Activated CD8-positive, alpha-beta memory T cell treated with anti-CD3 and anti-CD28 coated beads, Interleukin-2, amount 10 ng/mL, durations not matched to agents 7 days and 5 days (primary cell): ENCODE data around the gene IGF2BP3. TPM values are rescaled to one million over a fixed set of nuclear protein-coding genes. Genes with fewer than 3 reads are reported as not detected.
"Not testable (repeated sequence)": the region's sequence is repeated elsewhere in the genome, so short reads cannot be mapped to it uniquely, and the experiment has no call there.

Experiments
- ATAC-seq: fragments of 150-1000 bp; cut with Tn5 transposase; one replicate; pipeline ENCODE4 v1.10.0; 2021; ENCODE audit warnings: moderate library complexity
- CTCF ChIA-PET: fragments of 350-600 bp; sonication (Branson Sonifier 250); formaldehyde crosslinking; loops from one replicate; lab custom pipeline; 2021; ENCODE audit warnings: antibody characterized with exemption; lab: Charles Lee
- DNase-seq: peaks from one replicate; pipeline ENCODE4 v3.0.0-alpha.2; 2020
- H3K27ac Mint-ChIP-seq: one replicate; pipeline ENCODE4 v1.8.0; 2021; ENCODE audit warnings: mild to moderate bottlenecking, mixed read lengths
- H3K27me3 Mint-ChIP-seq: one replicate; pipeline ENCODE4 v1.8.0; 2021; ENCODE audit warnings: mixed read lengths
- H3K36me3 Mint-ChIP-seq: one replicate; pipeline ENCODE4 v1.8.0; 2021; ENCODE audit warnings: mild to moderate bottlenecking, mixed read lengths
- H3K4me1 Mint-ChIP-seq: one replicate; pipeline ENCODE4 v1.8.0; 2021; ENCODE audit warnings: mixed read lengths
- H3K4me3 Mint-ChIP-seq: one replicate; pipeline ENCODE4 v1.8.0; 2021; ENCODE audit warnings: mild to moderate bottlenecking, moderate library complexity, mixed read lengths
- H3K9me3 Mint-ChIP-seq: one replicate; pipeline ENCODE4 v1.8.0; 2022; ENCODE audit warnings: low read depth, mixed read lengths
- total RNA-seq, 2 experiments: library from RNA; stranded (reverse); gene quantifications; one replicate each; pipeline ENCODE4 v1.2.3, GENCODE V29; 2021

The IGF2BP3 gene
- 1 to 10 TPM in 1 of 2 experiments, under 1 TPM in 1; 0.84 to 1.3 TPM for total RNA-seq

DNA sequence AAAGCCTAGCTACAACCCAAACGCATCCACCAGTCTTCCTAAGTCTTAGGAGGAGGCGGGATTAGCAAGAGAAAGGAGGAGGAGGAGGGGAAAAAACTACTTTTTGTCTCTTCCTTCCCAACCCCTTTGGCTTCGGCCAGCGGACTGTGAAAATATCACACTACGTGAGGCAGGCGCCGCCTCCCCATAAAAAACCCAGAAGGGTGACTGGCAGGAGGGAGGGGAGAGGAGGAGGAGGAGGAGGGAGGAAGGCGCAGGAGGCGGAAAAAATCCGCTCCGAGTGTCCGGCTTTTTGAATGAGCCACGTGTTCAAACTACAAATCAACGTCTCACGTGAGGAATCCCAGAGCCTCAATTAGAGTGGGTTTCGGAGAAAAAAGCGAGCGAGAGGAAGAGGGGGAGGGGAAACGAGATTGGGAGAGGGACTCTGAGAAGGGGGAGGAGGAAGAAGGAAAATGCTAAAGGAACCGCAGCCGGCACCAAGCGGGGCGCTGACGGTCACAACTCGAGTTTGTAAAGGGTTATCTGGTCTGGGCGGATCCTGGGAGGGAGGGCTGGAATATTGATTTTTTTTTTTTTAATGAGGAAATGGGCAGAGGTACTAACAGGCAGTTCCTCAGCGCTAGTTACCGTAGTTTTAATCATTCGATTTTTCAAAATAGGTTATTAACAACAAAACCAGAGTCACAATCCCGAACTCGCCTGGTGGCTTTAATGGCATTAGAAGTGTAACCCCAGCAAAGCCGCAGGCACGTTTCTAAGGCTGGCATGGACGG, at the start of gene IGF2BP3:
Gene IGF2BP3 (minus strand): TSS at position 162 of the 776 bp plus-strand sequence. CDS start 381 bp downstream, outside the sequence.
- H3K4me3 Mint-ChIP-seq = peak within 1 kb of the TSS; percentile 79
- peaks cover 40% of the 10 kb centered on the region for H3K4me1 Mint-ChIP-seq
- H3K27me3 Mint-ChIP-seq = peaks cover 75% of the 10 kb centered on the region
- no peaks in the 10 kb centered on the region for H3K36me3 Mint-ChIP-seq
- H3K27ac Mint-ChIP-seq = peak within 1 kb of the TSS; percentile 65
- ATAC-seq (no peak), DNase-seq (peak; percentile 61)
- no peaks in the 10 kb centered on the region for H3K9me3 Mint-ChIP-seq
- CTCF ChIA-PET = interaction anchor here (1.6 to 2.4 kb wide), 3 partner anchors 20 to 194 kb away, joined by 4 to 8 read pairs (median 6); no protein-coding TSS in a partner anchor

DNA sequence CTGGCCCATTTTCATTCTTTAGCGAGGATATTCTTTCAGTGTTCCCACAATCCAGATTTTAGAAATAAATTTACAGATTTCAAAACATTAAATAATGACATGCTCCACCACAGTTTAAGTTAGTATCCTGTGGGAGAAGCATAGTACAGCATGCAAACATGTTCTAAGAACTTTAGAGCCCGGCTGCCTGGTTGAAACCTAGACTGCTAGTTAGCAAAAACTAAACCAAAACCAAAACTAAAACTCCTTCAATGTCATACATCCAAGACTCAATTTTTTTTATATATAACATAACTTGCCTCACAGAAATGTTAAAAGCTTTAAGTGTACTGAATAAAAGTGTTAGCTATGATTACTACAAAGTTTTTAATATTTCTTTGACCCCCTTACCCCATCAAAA, 44.5 kb upstream of the IGF2BP3 start:
- peak overlapping the region; percentile 22 for H3K4me3 Mint-ChIP-seq
- no peaks in the 10 kb centered on the region for H3K9me3 Mint-ChIP-seq
- ATAC-seq = peak; percentile 79
- peaks cover 73% of the 10 kb centered on the region for H3K36me3 Mint-ChIP-seq
- no peaks in the 10 kb centered on the region for H3K27me3 Mint-ChIP-seq
- CTCF ChIA-PET = interaction anchor here (0.6 to 1.7 kb wide), 5 partner anchors 9 to 1080 kb away, joined by 3 to 4 read pairs (median 3); no protein-coding TSS in a partner anchor
- H3K27ac Mint-ChIP-seq = peak overlapping the region; percentile 84
- H3K4me1 Mint-ChIP-seq = peaks cover 20% of the 10 kb centered on the region
- DNase-seq = peak; percentile 51

DNA sequence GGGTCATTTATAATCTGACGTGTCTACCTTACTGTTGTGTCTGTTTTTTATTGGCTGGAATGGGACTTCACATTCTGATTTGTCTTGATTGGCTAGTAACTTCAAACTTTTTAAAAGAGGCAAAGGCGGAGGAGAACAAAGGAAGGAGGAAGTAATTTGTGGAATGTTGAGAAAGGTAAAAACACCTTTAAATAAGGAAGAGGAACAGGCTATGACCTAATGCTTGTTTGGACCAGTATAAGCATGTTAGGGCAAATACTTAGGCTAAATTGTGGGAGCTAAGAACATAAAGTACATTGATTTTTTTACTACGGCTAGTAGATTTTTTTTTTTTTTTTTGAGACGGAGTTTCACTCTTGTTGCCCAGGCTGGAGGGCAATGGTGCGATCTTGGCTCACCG, 43.5 kb upstream of the IGF2BP3 start:
- DNase-seq, H3K27me3 Mint-ChIP-seq, H3K27ac Mint-ChIP-seq, H3K9me3 Mint-ChIP-seq, H3K4me3 Mint-ChIP-seq, ATAC-seq: not testable (repeated sequence)
- Mint-ChIP-seq H3K36me3 (peaks cover 72% of the 10 kb centered on the region), H3K4me1 (peaks cover 20% of the 10 kb centered on the region)
- CTCF ChIA-PET = interaction anchor here (0.8 to 1.7 kb wide), 2 partner anchors 26 to 32 kb away, joined by 3 to 4 read pairs; no protein-coding TSS in a partner anchor

DNA sequence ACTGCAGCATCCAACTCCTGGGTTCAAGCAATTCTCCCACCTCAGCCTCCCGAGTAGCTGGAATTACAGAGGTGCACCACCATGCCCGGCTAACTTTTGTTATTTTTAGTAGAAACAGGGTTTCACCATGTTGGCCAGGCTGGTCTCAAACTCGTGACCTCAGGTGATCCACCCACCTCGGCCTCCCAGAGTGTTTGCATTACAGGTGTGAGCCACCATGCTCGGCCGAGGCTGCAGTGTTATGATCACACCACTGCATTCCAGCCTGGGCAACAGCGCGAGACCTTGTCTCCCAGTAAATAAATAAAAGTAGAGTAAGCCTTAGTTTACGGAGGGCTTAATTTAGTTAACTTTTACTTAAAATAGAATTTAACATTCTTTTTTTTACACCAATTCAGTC, 23.7 kb upstream of the IGF2BP3 start:
- no peak for ATAC-seq
- H3K4me3 Mint-ChIP-seq = no peak overlapping the region
- no peaks in the 10 kb centered on the region for H3K27me3 Mint-ChIP-seq
- H3K4me1 Mint-ChIP-seq = peaks cover 5% of the 10 kb centered on the region
- H3K27ac Mint-ChIP-seq = no peak overlapping the region
- H3K36me3 Mint-ChIP-seq = peaks cover 5% of the 10 kb centered on the region
- H3K9me3 Mint-ChIP-seq = no peaks in the 10 kb centered on the region
- CTCF ChIA-PET = no interaction called here
- DNase-seq = no peak

DNA sequence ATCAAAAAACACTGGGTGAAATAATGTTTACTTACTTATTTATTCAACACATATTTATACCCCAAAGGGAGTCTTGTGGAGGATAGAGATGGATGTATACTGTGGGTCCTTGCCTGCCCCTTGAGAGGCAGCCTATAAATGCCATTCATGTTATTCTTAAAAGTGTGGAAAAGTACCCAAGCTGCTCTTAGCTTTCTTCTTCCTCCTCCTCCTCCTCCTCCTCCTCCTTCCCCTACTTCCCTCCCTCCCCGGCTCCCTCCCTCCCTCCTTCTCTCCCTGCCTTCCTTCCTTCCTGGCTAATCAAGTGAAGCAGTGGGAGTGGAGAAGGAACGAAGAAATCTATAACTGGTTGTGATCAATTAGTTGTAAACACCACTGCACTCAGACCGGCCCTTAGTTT, 21.2 kb upstream of the IGF2BP3 start:
- Mint-ChIP-seq H3K4me3 (peak overlapping the region; percentile 82), H3K27me3 (no peaks in the 10 kb centered on the region), H3K9me3 (no peaks in the 10 kb centered on the region), H3K27ac (no peak overlapping the region), H3K4me1 (peaks cover 5% of the 10 kb centered on the region), H3K36me3 (peaks cover 2% of the 10 kb centered on the region)
- DNase-seq (no peak), ATAC-seq (no peak)
- CTCF ChIA-PET = interaction anchor here (0.7 to 1.6 kb wide), 2 partner anchors 213 to 219 kb away, joined by 3 read pairs; no protein-coding TSS in a partner anchor

DNA sequence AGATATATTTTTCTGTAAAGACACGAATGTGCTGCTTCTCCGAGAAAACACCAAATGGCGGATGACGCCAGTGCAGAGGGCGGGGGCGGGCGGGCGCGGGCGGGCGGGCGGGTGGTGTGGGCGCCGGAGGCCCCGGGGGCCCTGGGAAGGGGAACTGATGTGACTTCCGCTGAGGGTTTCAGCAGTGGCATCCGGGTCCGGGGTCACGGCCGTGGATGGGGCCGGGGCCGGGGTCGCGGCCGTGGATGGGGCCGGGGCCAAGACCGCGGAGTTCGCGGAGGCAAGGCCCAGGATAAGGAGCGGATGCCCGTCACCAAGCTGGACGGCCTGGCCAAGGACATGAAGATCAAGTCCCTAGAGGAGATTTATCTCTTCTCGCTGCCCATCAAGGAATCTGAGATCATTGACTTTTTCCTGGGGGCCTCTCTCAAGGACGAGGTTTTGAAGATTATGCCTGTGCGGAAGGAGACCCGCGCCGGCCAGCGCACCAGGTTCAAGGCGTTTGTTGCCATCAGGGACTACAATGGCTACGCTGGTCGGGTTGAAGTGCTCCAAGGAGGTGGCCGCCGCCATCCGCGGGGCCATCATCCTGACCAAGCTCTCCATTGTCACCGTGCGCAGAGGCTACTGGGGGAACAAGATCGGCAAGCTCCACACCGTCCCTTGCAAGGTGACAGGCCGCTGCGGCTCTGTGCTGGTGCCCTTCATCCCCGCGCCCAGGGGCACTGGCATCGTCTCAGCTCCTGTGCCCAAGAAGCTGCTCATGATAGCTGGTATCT, 20.3 kb upstream of the IGF2BP3 start:
- Mint-ChIP-seq H3K36me3 (peaks cover 2% of the 10 kb centered on the region), H3K4me1 (peaks cover 5% of the 10 kb centered on the region), H3K9me3 (no peaks in the 10 kb centered on the region), H3K27ac (peak overlapping the region; percentile 85), H3K4me3 (peak overlapping the region; percentile 82), H3K27me3 (peaks cover 4% of the 10 kb centered on the region)
- DNase-seq = peak; percentile 74
- CTCF ChIA-PET = interaction anchor here (0.7 to 1.6 kb wide), 6 partner anchors 17 to 218 kb away, joined by 3 to 4 read pairs (median 3); partner anchors contain the start of gene IGF2BP3
- ATAC-seq = peak; percentile 92

DNA sequence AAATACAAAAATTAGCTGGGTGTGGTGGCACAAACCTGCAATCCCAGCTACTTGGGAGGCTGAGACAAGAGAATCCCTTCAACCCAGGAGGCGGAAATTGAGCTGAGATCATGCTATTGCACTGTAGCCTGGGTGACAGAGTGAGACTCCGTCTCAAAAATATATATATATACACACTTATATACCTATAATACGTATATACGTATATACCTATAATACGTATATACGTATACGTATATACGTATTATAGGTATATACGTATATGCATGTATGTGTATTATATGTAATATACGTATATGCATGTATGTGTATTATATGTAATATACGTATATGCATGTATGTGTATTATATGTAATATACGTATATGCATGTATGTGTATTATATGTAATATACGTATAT, 18.4 kb upstream of the IGF2BP3 start:
- H3K36me3 Mint-ChIP-seq, H3K9me3 Mint-ChIP-seq, H3K4me3 Mint-ChIP-seq, H3K4me1 Mint-ChIP-seq, ATAC-seq, H3K27ac Mint-ChIP-seq, H3K27me3 Mint-ChIP-seq, DNase-seq: not testable (repeated sequence)
- CTCF ChIA-PET = interaction anchor here (0.9 to 1.4 kb wide), 3 partner anchors 9 to 131 kb away, joined by 3 read pairs; no protein-coding TSS in a partner anchor

DNA sequence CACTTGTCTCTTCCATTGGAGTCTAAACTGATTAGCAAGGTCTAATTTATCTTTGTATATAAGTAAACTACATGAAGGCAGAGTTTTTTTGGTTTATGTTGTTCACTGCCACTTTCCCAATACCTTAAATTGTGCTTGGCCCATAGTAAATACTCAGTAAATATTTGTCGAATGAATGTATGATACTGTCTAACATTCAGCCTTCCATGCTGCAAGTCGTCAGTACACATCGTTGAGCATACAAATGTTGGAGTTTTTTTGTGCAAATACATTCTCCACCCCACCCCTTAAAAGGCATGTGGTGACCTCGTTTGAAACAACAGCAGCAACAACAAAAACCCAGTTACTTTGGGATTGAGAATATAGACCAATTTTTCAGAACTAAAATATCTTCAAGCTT, 17.4 kb upstream of the IGF2BP3 start:
- H3K36me3 Mint-ChIP-seq = peaks cover 2% of the 10 kb centered on the region
- no peak overlapping the region for H3K27ac Mint-ChIP-seq
- H3K9me3 Mint-ChIP-seq = no peaks in the 10 kb centered on the region
- DNase-seq = no peak
- peaks cover 5% of the 10 kb centered on the region for H3K4me1 Mint-ChIP-seq
- H3K4me3 Mint-ChIP-seq = no peak overlapping the region
- CTCF ChIA-PET = interaction anchor here (0.7 kb wide), 1 partner anchor 85 kb away, joined by 3 read pairs; no protein-coding TSS in a partner anchor
- peaks cover 4% of the 10 kb centered on the region for H3K27me3 Mint-ChIP-seq
- ATAC-seq = no peak

DNA sequence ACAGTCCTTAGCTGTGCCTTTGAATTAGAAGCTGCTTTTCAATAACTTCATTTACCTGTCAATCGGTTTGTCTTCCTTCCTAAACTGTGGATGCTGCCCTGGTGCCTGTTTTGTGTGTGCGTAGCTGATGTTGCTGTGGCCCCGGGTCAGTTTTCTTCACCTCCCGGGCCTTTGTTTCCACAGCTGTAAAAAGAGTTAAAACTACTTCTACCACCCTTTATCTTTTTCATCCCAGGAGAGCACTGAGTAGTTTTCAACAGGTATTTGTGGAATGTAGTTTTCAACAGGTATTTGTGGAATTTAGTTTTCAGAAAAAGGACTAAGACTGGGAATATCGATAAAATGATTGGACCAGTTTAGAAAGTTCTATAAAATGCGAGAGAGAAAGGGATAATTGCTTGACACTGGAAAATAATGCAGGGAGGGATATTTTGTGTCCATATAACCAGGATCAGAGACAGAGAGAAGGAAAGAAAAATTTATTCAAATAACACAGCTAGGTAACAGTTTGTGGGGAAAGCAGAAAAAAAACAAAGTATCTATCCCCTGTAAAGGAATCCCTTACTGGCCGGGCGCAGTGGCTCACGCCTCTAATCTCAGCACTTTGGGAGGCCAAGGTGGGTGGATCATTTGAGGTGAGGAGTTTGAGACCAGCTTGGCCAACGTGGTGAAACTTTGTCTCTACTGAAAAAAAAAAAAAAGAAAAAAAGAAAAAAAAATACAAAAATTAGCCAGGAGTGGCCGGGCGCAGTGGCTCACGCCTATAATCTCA, 15.9 kb upstream of the IGF2BP3 start:
- Mint-ChIP-seq H3K36me3 (peaks cover 2% of the 10 kb centered on the region), H3K4me3 (no peak overlapping the region), H3K9me3 (no peaks in the 10 kb centered on the region), H3K4me1 (peaks cover 5% of the 10 kb centered on the region), H3K27ac (no peak overlapping the region), H3K27me3 (peaks cover 14% of the 10 kb centered on the region)
- ATAC-seq (no peak), DNase-seq (no peak)
- CTCF ChIA-PET = no interaction called here

DNA sequence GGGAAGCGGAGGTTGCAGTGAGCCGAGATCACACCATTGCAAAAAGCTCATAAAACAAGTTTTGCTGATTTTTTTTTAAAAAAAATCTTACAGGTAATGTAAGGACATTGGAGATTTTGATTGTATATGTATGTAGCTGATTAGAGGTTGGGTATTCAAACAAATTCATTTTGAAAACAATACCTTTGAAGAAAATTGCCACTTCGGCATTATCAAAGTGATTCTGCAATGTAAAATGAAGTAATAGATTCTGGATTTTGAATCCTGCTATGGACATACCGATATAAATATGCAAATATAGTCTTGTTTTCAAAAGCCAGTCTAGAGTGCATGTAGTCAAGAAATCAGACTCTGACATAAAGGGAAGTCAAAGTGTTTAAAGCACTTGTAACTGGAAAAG, 12.4 kb upstream of the IGF2BP3 start:
- no peaks in the 10 kb centered on the region for H3K9me3 Mint-ChIP-seq
- no peak overlapping the region for H3K4me3 Mint-ChIP-seq
- no peaks in the 10 kb centered on the region for H3K36me3 Mint-ChIP-seq
- DNase-seq (no peak), ATAC-seq (no peak)
- no peaks in the 10 kb centered on the region for H3K4me1 Mint-ChIP-seq
- peaks cover 34% of the 10 kb centered on the region for H3K27me3 Mint-ChIP-seq
- CTCF ChIA-PET = no interaction called here
- H3K27ac Mint-ChIP-seq = no peak overlapping the region

DNA sequence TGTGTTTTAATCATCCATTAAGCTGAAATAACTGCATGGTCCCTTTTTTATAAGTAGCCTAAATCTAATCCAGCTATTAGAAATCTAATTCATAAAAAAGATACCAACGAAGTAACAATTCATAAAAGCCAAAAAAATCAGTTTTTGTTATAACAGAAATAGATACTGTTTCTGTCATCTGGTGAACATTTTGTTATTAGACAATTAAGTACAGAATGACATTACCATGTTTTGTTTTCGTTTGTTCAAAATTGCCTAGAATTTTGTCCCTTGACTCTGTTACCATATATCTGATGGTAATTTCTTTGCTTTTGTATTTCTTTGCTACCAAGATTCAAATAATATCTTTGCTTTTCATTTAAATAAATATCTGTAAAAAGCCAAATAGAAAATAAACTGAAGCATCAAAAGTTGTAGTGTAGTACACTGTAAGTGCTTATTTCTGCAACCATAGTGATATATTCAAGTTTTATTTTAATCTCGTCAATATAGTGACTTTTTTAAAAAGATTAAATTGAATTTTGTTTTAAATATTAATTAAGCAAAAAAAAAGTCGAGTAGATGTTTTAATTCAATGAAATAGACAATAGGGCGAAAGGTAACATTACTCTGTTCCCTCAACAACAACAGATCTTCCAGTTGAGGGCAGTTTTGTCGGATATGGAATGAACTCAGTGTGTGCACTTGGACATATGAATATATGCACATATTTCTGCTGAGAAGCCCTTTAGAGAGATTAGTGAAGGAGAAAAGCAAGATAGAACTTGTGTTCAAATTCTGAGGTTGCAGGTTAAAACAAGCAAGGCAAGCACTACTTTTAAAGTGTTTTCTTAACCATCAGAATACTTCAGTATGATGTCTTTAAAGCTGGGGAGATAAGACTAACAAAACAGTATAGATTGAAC, 7.9 kb upstream of the IGF2BP3 start:
- H3K4me1 Mint-ChIP-seq = peaks cover 8% of the 10 kb centered on the region
- H3K9me3 Mint-ChIP-seq = no peaks in the 10 kb centered on the region
- no peaks in the 10 kb centered on the region for H3K36me3 Mint-ChIP-seq
- CTCF ChIA-PET = interaction anchor here (0.9 to 1.4 kb wide), 2 partner anchors 42 to 202 kb away, joined by 3 to 4 read pairs; no protein-coding TSS in a partner anchor
- H3K27ac Mint-ChIP-seq = no peak overlapping the region
- no peak overlapping the region for H3K4me3 Mint-ChIP-seq
- ATAC-seq = no peak
- DNase-seq = no peak
- H3K27me3 Mint-ChIP-seq = peaks cover 62% of the 10 kb centered on the region

DNA sequence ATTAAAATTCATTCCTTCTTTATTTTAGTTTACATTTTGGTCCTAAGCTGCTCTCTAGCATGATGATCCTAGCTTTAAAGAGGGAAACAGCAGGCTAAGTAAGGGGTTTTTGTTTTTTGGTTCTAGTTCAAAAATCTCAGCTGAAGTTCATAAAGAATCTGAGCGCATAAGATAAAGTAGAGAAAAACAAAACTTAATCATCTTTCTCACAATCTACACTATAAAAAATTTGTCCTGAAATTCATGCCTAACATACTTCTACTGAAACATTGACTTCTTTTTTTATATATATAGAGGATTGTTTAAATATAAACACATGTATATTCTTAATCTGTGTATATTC, 6.8 kb upstream of the IGF2BP3 start:
- peaks cover 9% of the 10 kb centered on the region for H3K4me1 Mint-ChIP-seq

More for the DNA sequence above, 6.8 kb upstream of the IGF2BP3 start:
- Mint-ChIP-seq H3K27me3 (peaks cover 67% of the 10 kb centered on the region), H3K9me3 (no peaks in the 10 kb centered on the region), H3K27ac (no peak overlapping the region), H3K4me3 (no peak overlapping the region), H3K36me3 (no peaks in the 10 kb centered on the region)
- CTCF ChIA-PET = no interaction called here
- ATAC-seq (no peak), DNase-seq (no peak)
